GM23338 (cell line): Measurements from ENCODE around the gene RAD51D. TPM values are rescaled to one million over a fixed set of nuclear protein-coding genes. Genes with fewer than 3 reads are reported as not detected.

Experiments used
- ATAC-seq: fragments of 200-7000 bp; cut with Tn5 transposase; 3 replicates; pipeline ENCODE4 v1.9.1; 2020
- DNase-seq: peaks from one replicate; pipeline ENCODE4 v3.0.0-alpha.2; 2015; ENCODE audit warnings: low spot score
- H2AFZ ChIP-seq: fragments of 200-600 bp; sonication (generic); 2 replicates; pipeline ENCODE4 v1.8.0; 2016; ENCODE audit warnings: antibody characterized with exemption, mild to moderate bottlenecking, moderate library complexity
- H3F3A ChIP-seq: fragments of 200-600 bp; sonication (generic); replicated peaks from 2 replicates; pipeline ENCODE4 v1.8.0; 2017; ENCODE audit warnings: antibody characterized with exemption, mixed run types, low read depth
- H3K27ac ChIP-seq: fragments of 200-600 bp; sonication (generic); 2 replicates; pipeline ENCODE4 v1.6.1; 2016; ENCODE audit warnings: low read depth
- H3K27me3 ChIP-seq: fragments of 200-600 bp; sonication (generic); 2 replicates; pipeline ENCODE4 v1.8.0; 2016; ENCODE audit warnings: mild to moderate bottlenecking, mixed run types, moderate library complexity; ENCODE audit not compliant: insufficient read depth
- H3K36me3 ChIP-seq: fragments of 200-600 bp; sonication (generic); 2 replicates; pipeline ENCODE4 v1.8.0; 2016; ENCODE audit warnings: mild to moderate bottlenecking; ENCODE audit not compliant: insufficient read depth
- H3K4me1 ChIP-seq: fragments of 200-600 bp; sonication (generic); 2 replicates; pipeline ENCODE4 v1.8.0; 2016; ENCODE audit warnings: mild to moderate bottlenecking, moderate library complexity; ENCODE audit not compliant: insufficient read depth
- H3K4me2 ChIP-seq: fragments of 200-600 bp; sonication (generic); 2 replicates; pipeline ENCODE4 v1.7.1; 2017; ENCODE audit warnings: mixed run types
- H3K4me3 ChIP-seq: fragments of 200-600 bp; sonication (generic); 2 replicates; pipeline ENCODE4 v1.6.1; 2016; ENCODE audit warnings: mixed run types
- H3K79me2 ChIP-seq: fragments of 200-600 bp; sonication (generic); replicated peaks from 2 replicates; pipeline ENCODE4 v1.8.0; 2017; ENCODE audit warnings: mild to moderate bottlenecking; ENCODE audit not compliant: insufficient read depth
- H3K9me2 ChIP-seq: fragments of 200-600 bp; sonication (generic); 2 replicates; pipeline ENCODE4 v1.8.0; 2017; ENCODE audit not compliant: insufficient read depth
- H4K20me1 ChIP-seq: fragments of 200-600 bp; sonication (generic); replicated peaks from 2 replicates; pipeline ENCODE4 v1.8.0; 2017; ENCODE audit warnings: mild to moderate bottlenecking; ENCODE audit not compliant: insufficient read depth
- H3K27ac Mint-ChIP-seq: 2 replicates; pipeline ENCODE4 v1.8.0; 2020; ENCODE audit warnings: inconsistent platforms, mild to moderate bottlenecking, moderate library complexity, mixed read lengths
- H3K27me3 Mint-ChIP-seq: 3 replicates; pipeline ENCODE4 v1.8.0; 2022; ENCODE audit warnings: low read depth, mild to moderate bottlenecking, moderate library complexity, mixed read lengths, inconsistent platforms; ENCODE audit not compliant: insufficient read depth, poor library complexity
- H3K36me3 Mint-ChIP-seq: 3 replicates; pipeline ENCODE4 v1.8.0; 2021; ENCODE audit warnings: low read depth, mild to moderate bottlenecking, inconsistent platforms, moderate library complexity, mixed read lengths
- H3K4me1 Mint-ChIP-seq: 3 replicates; pipeline ENCODE4 v1.8.0; 2020; ENCODE audit warnings: mild to moderate bottlenecking, inconsistent platforms, mixed read lengths
- H3K4me3 Mint-ChIP-seq: 3 replicates; pipeline ENCODE4 v1.8.0; 2021; ENCODE audit warnings: moderate library complexity, mild to moderate bottlenecking, inconsistent platforms, mixed read lengths
- H3K9me3 Mint-ChIP-seq: 3 replicates; pipeline ENCODE4 v1.8.0; 2020; ENCODE audit warnings: moderate library complexity, mild to moderate bottlenecking, inconsistent platforms, mixed read lengths
- CREB1 ChIP-seq: fragments of 250-450 bp; sonication (Bioruptor Pico); IDR thresholded peaks from 2 replicates; pipeline ENCODE4 v1.5.0; 2020; ENCODE audit warnings: low read depth, mild to moderate bottlenecking, moderate library complexity
- CTCF ChIP-seq, 2 experiments: fragments of 200-600 bp in 1 of 2; sonication (generic) in 1 of 2; conservative IDR thresholded peaks; 2 replicates each; pipeline versions ENCODE4 v1.5.1 to v1.6.1; 2016 to 2017; ENCODE audit warnings: antibody characterized with exemption in 2 of 2, low read depth in 2 of 2, mild to moderate bottlenecking in 2 of 2, moderate library complexity in 1 of 2
- ETS1 ChIP-seq: IDR thresholded peaks from 2 replicates; pipeline ENCODE4 v1.6.1; 2016; ENCODE audit warnings: antibody characterized with exemption
- EZH2 ChIP-seq: fragments of 200-600 bp; sonication (generic); IDR thresholded peaks from one replicate; pipeline ENCODE4 v1.8.0; 2017; ENCODE audit warnings: antibody characterized with exemption, mild to moderate bottlenecking, low read depth; ENCODE audit not compliant: unreplicated experiment
- EZH2phosphoT487 ChIP-seq: fragments of 200-600 bp; sonication (generic); IDR thresholded peaks from one replicate; pipeline ENCODE4 v1.8.1; 2018; ENCODE audit warnings: antibody characterized with exemption; ENCODE audit not compliant: unreplicated experiment
- JUNB ChIP-seq: IDR thresholded peaks from one replicate; pipeline ENCODE4 v1.6.1; 2016; ENCODE audit warnings: antibody characterized with exemption; ENCODE audit not compliant: unreplicated experiment
- NANOG ChIP-seq: IDR thresholded peaks from 2 replicates; pipeline ENCODE4 v1.6.1; 2016; ENCODE audit warnings: antibody characterized with exemption, borderline replicate concordance
- POLR2AphosphoS5 ChIP-seq: IDR thresholded peaks from 2 replicates; pipeline ENCODE4 v1.6.1; 2016; ENCODE audit warnings: antibody characterized with exemption, low read depth
- REST ChIP-seq: IDR thresholded peaks from one replicate; pipeline ENCODE4 v1.6.1; 2018; ENCODE audit warnings: antibody characterized with exemption; ENCODE audit not compliant: unreplicated experiment
- STAT1 ChIP-seq: IDR thresholded peaks from one replicate; pipeline ENCODE4 v1.6.1; 2016; ENCODE audit warnings: antibody characterized with exemption; ENCODE audit not compliant: unreplicated experiment
- ZNF114 ChIP-seq: fragments of 250-450 bp; sonication (Bioruptor Pico); IDR thresholded peaks from 2 replicates; pipeline ENCODE4 v1.5.0; 2020; ENCODE audit warnings: mild to moderate bottlenecking, moderate library complexity
- ZNF331 ChIP-seq: fragments of 250-450 bp; sonication (Bioruptor Pico); IDR thresholded peaks from 2 replicates; pipeline ENCODE4 v1.5.0; 2020; ENCODE audit warnings: low read depth, mild to moderate bottlenecking, moderate library complexity
- ZNF462 ChIP-seq: fragments of 250-450 bp; sonication (Bioruptor Pico); IDR thresholded peaks from 2 replicates; pipeline ENCODE4 v1.5.0; 2020; ENCODE audit warnings: mild to moderate bottlenecking, moderate library complexity
- polyA plus RNA-seq: library from polyadenylated mRNA; unstranded; fragments of >200 nt; fragmentation: Nextera tagmentation; extraction: Ambion mirVana; gene quantifications from 2 replicates; pipeline ENCODE4 v1.2.1, GENCODE V29; 2016
- total RNA-seq: library from RNA; depleted of rRNA; stranded (reverse); fragments of >200 nt; shearing (Covaris generic); gene quantifications from 2 replicates; pipeline ENCODE4 v1.2.3, GENCODE V29; 2014

RAD51D gene
- total and polyA plus RNA-seq, 2 experiments from 2014 or later = 5.9 to 11.0 TPM

GRCh38 chr17:35101725-35102124 lies 17.9 kb downstream of the RAD51D start:
- Histone ChIP-seq H3K27me3 (no peaks in the 10 kb centered on the region), H3K9me2 (no peaks in the 10 kb centered on the region), H3K27ac (no peak overlapping the region), H3K4me1 (no peaks in the 10 kb centered on the region), H3K36me3 (no peaks in the 10 kb centered on the region), H3K4me3 (no peak overlapping the region), H4K20me1 (no peaks in the 10 kb centered on the region), H3K4me2 (no peak overlapping the region), H3F3A (no peaks in the 10 kb centered on the region), H2AFZ (no peak overlapping the region), H3K79me2 (no peaks in the 10 kb centered on the region)
- TF ChIP-seq POLR2AphosphoS5 (no peak), ZNF462 (CRISPR knock-in tag) (no peak), CTCF (conservative IDR thresholded peaks at IDR 0.05; ENCODE audit: low read depth in 2 of 2) (no peak), ZNF114 (CRISPR knock-in tag) (no peak), ETS1 (no peak), EZH2phosphoT487 (no peak), NANOG (no peak), REST (no peak), STAT1 (no peak), JUNB (no peak), ZNF331 (CRISPR knock-in tag) (no peak), EZH2 (no peak), CREB1 (CRISPR knock-in tag) (no peak)
- Mint-ChIP-seq H3K36me3 (peaks cover 35% of the 10 kb centered on the region), H3K4me1 (no peaks in the 10 kb centered on the region), H3K27ac (no peak overlapping the region; the same call in 1 of the 2 replicates), H3K4me3 (no peak overlapping the region), H3K9me3 (no peaks in the 10 kb centered on the region), H3K27me3 (peaks cover 3% of the 10 kb centered on the region)
- ATAC-seq (no peak), DNase-seq (no peak)
